H1 (cell line): ENCODE data around the gene LDLRAD4. TPM values are rescaled to one million over a fixed set of nuclear protein-coding genes. Genes with fewer than 3 reads are reported as not detected.

Source experiments
- CTCF ChIA-PET: fragments of 300-600 bp; sonication (Branson Sonifier 250); formaldehyde crosslinking; loops from one replicate; lab custom pipeline; 2021; ENCODE audit not compliant: partially characterized antibody; lab: Charles Lee
- POLR2A ChIA-PET: fragments of 300-600 bp; sonication (Branson Sonifier 250); formaldehyde crosslinking; loops from one replicate; lab custom pipeline; 2021; ENCODE audit warnings: inconsistent platforms; ENCODE audit not compliant: partially characterized antibody; lab: Charles Lee
- DNase-seq, 2 experiments: peaks; one replicate each; pipeline versions ENCODE4 v3.0.0 to v3.0.0-alpha.2; 2010 to 2022; ENCODE audit warnings: low spot score in 2 of 2, low read depth in 1 of 2, mixed read lengths in 1 of 2
- FAIRE-seq: peaks from 2 replicates; lab custom pipeline; 2011; peaks lifted over from hg19 to GRCh38; lab: Jason Lieb, UNC
- H2AFZ ChIP-seq: 2 replicates; pipeline ENCODE4 v1.8.1; 2012; ENCODE audit warnings: low read length, inconsistent platforms
- H2AK5ac ChIP-seq: 2 replicates; pipeline ENCODE4 v1.6.1; 2013; ENCODE audit warnings: low read depth, low read length
- H2BK120ac ChIP-seq: replicated peaks from 2 replicates; pipeline ENCODE3; 2013; ENCODE audit warnings: low read depth, low read length, inconsistent platforms
- H2BK12ac ChIP-seq: 2 replicates; pipeline ENCODE4 v1.6.1; 2013; ENCODE audit warnings: low read depth, low read length
- H2BK15ac ChIP-seq: 2 replicates; pipeline ENCODE4 v1.6.1; 2013; ENCODE audit warnings: low read length
- H2BK20ac ChIP-seq: 2 replicates; pipeline ENCODE4 v1.6.1; 2013; ENCODE audit warnings: low read length
- H2BK5ac ChIP-seq: 2 replicates; pipeline ENCODE4 v1.6.1; 2013; ENCODE audit warnings: low read depth, low read length
- H3K14ac ChIP-seq: 2 replicates; pipeline ENCODE4 v1.6.1; 2013; ENCODE audit warnings: inconsistent platforms; ENCODE audit not compliant: insufficient read length
- H3K18ac ChIP-seq: 2 replicates; pipeline ENCODE4 v1.6.1; 2013; ENCODE audit warnings: low read length; ENCODE audit errors: extremely low read depth
- H3K23ac ChIP-seq: 2 replicates; pipeline ENCODE4 v1.6.1; 2013; ENCODE audit warnings: inconsistent platforms; ENCODE audit not compliant: insufficient read length
- H3K23me2 ChIP-seq: 2 replicates; pipeline ENCODE4 v1.6.1; 2013; ENCODE audit warnings: low read depth, low read length
- H3K27ac ChIP-seq: 2 replicates; pipeline ENCODE4 v1.6.1; 2011; ENCODE audit warnings: low read depth, low read length, inconsistent platforms
- H3K27me3 ChIP-seq, 4 experiments: replicated peaks in 1 of 4; 1 replicate in 1 of 4; 2 replicates in 3 of 4; pipeline versions ENCODE4 v1.6.1 to v1.8.1; 2011 to 2013; ENCODE audit warnings: low read length in 3 of 4, mild to moderate bottlenecking in 3 of 4, inconsistent platforms in 2 of 4, mixed read lengths in 2 of 4, moderate library complexity in 1 of 4; ENCODE audit not compliant: control insufficient read depth in 3 of 4, insufficient read depth in 3 of 4; ENCODE audit errors: extremely low read depth in 1 of 4
- H3K36me3 ChIP-seq, 4 experiments: 2 replicates each; pipeline versions ENCODE4 v1.6.1 to v1.8.1; 2011 to 2013; ENCODE audit warnings: mild to moderate bottlenecking in 4 of 4, low read length in 3 of 4, moderate library complexity in 2 of 4, control low read depth in 1 of 4, inconsistent platforms in 1 of 4; ENCODE audit not compliant: insufficient read depth in 4 of 4, control insufficient read depth in 2 of 4
- H3K4ac ChIP-seq: replicated peaks from 2 replicates; pipeline ENCODE3; 2013; ENCODE audit warnings: low read length, low read depth, mixed read lengths, inconsistent platforms; ENCODE audit not compliant: insufficient read length
- H3K4me1 ChIP-seq, 4 experiments: replicated peaks in 1 of 4; 1 replicate in 1 of 4; 2 replicates in 3 of 4; pipeline versions ENCODE4 v1.6.1 to v1.8.1; 2011 to 2013; ENCODE audit warnings: low read length in 3 of 4, inconsistent platforms in 2 of 4, mixed read lengths in 1 of 4; ENCODE audit not compliant: insufficient read depth in 4 of 4, control insufficient read depth in 3 of 4
- H3K4me2 ChIP-seq, 2 experiments: 2 replicates each; pipeline versions ENCODE4 v1.6.1 to v1.8.1; 2011 to 2013; ENCODE audit warnings: low read depth in 2 of 2, low read length in 2 of 2, control low read depth in 1 of 2, inconsistent platforms in 1 of 2, mild to moderate bottlenecking in 1 of 2; ENCODE audit not compliant: insufficient read depth in 1 of 2
- H3K4me3 ChIP-seq, 4 experiments: fragments of 200-600, 300-600 bp in 1 of 4; sonication (generic), shearing (Covaris generic), sonication (Bioruptor Twin) in 1 of 4; 2 replicates each; pipeline versions ENCODE4 v1.5.1 to v1.8.1; 2011 to 2016; ENCODE audit warnings: low read length in 4 of 4, low read depth in 3 of 4, control low read depth in 2 of 4, inconsistent platforms in 2 of 4, mild to moderate bottlenecking in 2 of 4, mixed read lengths in 1 of 4, moderate library complexity in 1 of 4; ENCODE audit not compliant: insufficient read depth in 2 of 4; ENCODE audit errors: extremely low read depth in 1 of 4
- H3K56ac ChIP-seq: replicated peaks from 2 replicates; pipeline ENCODE3; 2013; ENCODE audit warnings: low read depth, mild to moderate bottlenecking, mixed read lengths, low read length, inconsistent platforms; ENCODE audit not compliant: insufficient read length
- H3K79me1 ChIP-seq: 2 replicates; pipeline ENCODE4 v1.6.1; 2013; ENCODE audit warnings: low read depth, low read length, control low read depth
- H3K79me2 ChIP-seq, 2 experiments: 2 replicates each; pipeline versions ENCODE4 v1.6.1 to v1.8.1; 2012 to 2013; ENCODE audit warnings: low read length in 2 of 2, mild to moderate bottlenecking in 2 of 2, inconsistent platforms in 1 of 2; ENCODE audit not compliant: insufficient read depth in 2 of 2, control insufficient read depth in 1 of 2
- H3K9ac ChIP-seq, 4 experiments: replicated peaks in 1 of 4; 1 replicate in 1 of 4; 2 replicates in 3 of 4; pipeline versions ENCODE4 v1.6.1 to v1.8.1; 2011 to 2013; ENCODE audit warnings: low read depth in 3 of 4, low read length in 3 of 4, control low read depth in 2 of 4, mild to moderate bottlenecking in 2 of 4, moderate library complexity in 2 of 4, inconsistent platforms in 1 of 4; ENCODE audit errors: extremely low read depth in 1 of 4
- H3K9me3 ChIP-seq, 2 experiments: 2 replicates each; pipeline versions ENCODE4 v1.6.1 to v1.8.1; 2012 to 2013; ENCODE audit warnings: mild to moderate bottlenecking in 2 of 2, moderate library complexity in 2 of 2, control low read depth in 1 of 2, inconsistent platforms in 1 of 2, low read depth in 1 of 2, low read length in 1 of 2, mixed read lengths in 1 of 2; ENCODE audit not compliant: insufficient read depth in 2 of 2
- H4K20me1 ChIP-seq, 2 experiments: replicated peaks in 1 of 2; 2 replicates each; pipeline versions ENCODE3 to v1.8.1; 2011 to 2013; ENCODE audit warnings: inconsistent platforms in 2 of 2, low read length in 2 of 2, mild to moderate bottlenecking in 1 of 2; ENCODE audit not compliant: insufficient read depth in 2 of 2, control insufficient read depth in 1 of 2
- H4K5ac ChIP-seq: 2 replicates; pipeline ENCODE4 v1.6.1; 2013; ENCODE audit warnings: low read length, low read depth, mixed read lengths, inconsistent platforms; ENCODE audit not compliant: insufficient read length
- H4K8ac ChIP-seq: 2 replicates; pipeline ENCODE4 v1.8.0; 2013; ENCODE audit warnings: mild to moderate bottlenecking, moderate library complexity, low read length, inconsistent platforms; ENCODE audit not compliant: insufficient read depth; ENCODE audit errors: extremely low read depth
- H4K91ac ChIP-seq: replicated peaks from 2 replicates; pipeline ENCODE3; 2013; ENCODE audit warnings: low read length, mixed read lengths, inconsistent platforms; ENCODE audit not compliant: insufficient read length
- KDM4A ChIP-seq: IDR thresholded peaks from one replicate; pipeline ENCODE4 v1.7.1; 2012; ENCODE audit warnings: low read depth, mild to moderate bottlenecking, moderate library complexity, low read length, inconsistent platforms; ENCODE audit not compliant: severe bottlenecking
- RBBP5 ChIP-seq: IDR thresholded peaks from 2 replicates; pipeline ENCODE4 v1.7.1; 2012; ENCODE audit warnings: low read depth, mild to moderate bottlenecking, inconsistent platforms, low read length, moderate library complexity, borderline replicate concordance
- TEAD4 ChIP-seq: IDR thresholded peaks from 2 replicates; pipeline ENCODE4 v1.6.1; 2012; ENCODE audit warnings: low read depth, low read length, inconsistent platforms, mixed read lengths
- WGBS, 2 experiments: shearing (Covaris generic) in 1 of 2; methylation state at CpG; one replicate each; pipeline versions ENCODE4 v1.1.6 to v1.1.7; 2013 to 2015; ENCODE audit warnings: low lambda C conversion rate in 2 of 2, mixed read lengths in 2 of 2, inconsistent platforms in 1 of 2, low coverage in 1 of 2, missing lambda C conversion rate in 1 of 2; ENCODE audit not compliant: insufficient replicate concordance in 2 of 2, insufficient coverage in 1 of 2, insufficient read length in 1 of 2; ENCODE audit errors: extremely low coverage in 1 of 2, missing lambda C conversion rate in 1 of 2; 5-methylcytosine and 5-hydroxymethylcytosine counted together
- polyA plus RNA-seq, 7 experiments: library from polyadenylated mRNA; depleted of rRNA in 3 of 7; stranded (reverse) in 5 of 7; unstranded in 2 of 7; fragments of >200 nt in 5 of 7; fragments of 200-250 nt in 2 of 7; gene quantifications; 1 replicate in 5 of 7; 2 replicates in 1 of 7; 4 replicates in 1 of 7; pipeline versions ENCODE4 v1.2.1 to v1.2.3, GENCODE V29; 2011 to 2013; ENCODE audit warnings: missing spikeins in 2 of 7, mixed read lengths in 2 of 7
- total RNA-seq: library from RNA; stranded (reverse); fragmentation: NEBNext Ultra II Directional; extraction: Animal tissue kit (Norgen Biotek cat#: 25700); gene quantifications from 2 replicates; pipeline ENCODE4 v1.2.1, GENCODE V29; 2021

LDLRAD4 gene
- total and polyA plus RNA-seq, 2 of the 8 experiments (the other 6 are each of a cell fraction or from before 2014, with no cell fraction given), result 0.77 to 1.4 TPM

- Histone ChIP-seq H3K9ac (no peak overlapping the region), H2BK15ac (no peak overlapping the region), H4K8ac (0 out of 2 replicates have a peak overlapping the region, but pooled peaks have one; percentile 22), H3K79me2 (no peaks in the 10 kb centered on the region), H3K23ac (no peak overlapping the region), H3K79me1 (no peaks in the 10 kb centered on the region), H3K27ac (no peak overlapping the region), H2BK120ac (no peak overlapping the region), H3K4me3 (no peak overlapping the region), H3K56ac (no peak overlapping the region), H2BK12ac (no peak overlapping the region), H3K4me2 (no peak overlapping the region), H3K9me3 (no peaks in the 10 kb centered on the region), H2AK5ac (no peak overlapping the region), H2BK20ac (no peak overlapping the region), H3K27me3 (no peaks in the 10 kb centered on the region), H2AFZ (no peak overlapping the region), H3K23me2 (no peaks in the 10 kb centered on the region; the same call in 1 of the 2 replicates), H3K14ac (no peak overlapping the region), H2BK5ac (no peak overlapping the region; the same call in 1 of the 2 replicates), H3K4me1 (no peaks in the 10 kb centered on the region; a peak in 3 of 7 replicates), H3K36me3 (no peaks in the 10 kb centered on the region), H4K5ac (no peak overlapping the region), H4K91ac (no peak overlapping the region), H3K18ac (no peak overlapping the region), H4K20me1 (no peaks in the 10 kb centered on the region), H3K4ac (no peak overlapping the region)
- DNase-seq (no peak), FAIRE-seq (no peak)
- TF ChIP-seq KDM4A (no peak), TEAD4 (no peak), RBBP5 (no peak)
- POLR2A ChIA-PET, result no interaction called here
- WGBS, 2 experiments, result 87% methylated on average over 19 of the region's 19 CpGs; no CpG with 5 or more reads in 1 of the 2 experiments
- CTCF ChIA-PET, result interaction anchor here (1.0 kb wide), 1 partner anchor 24 kb away, joined by 3 read pairs; no protein-coding TSS in a partner anchor
These were observed 164.6 kb downstream of the LDLRAD4 start for GRCh38 chr18:13382954-13383827.
